K562 (cell line): ENCODE measurements around the gene COX6B2. TPM values are rescaled to one million over a fixed set of nuclear protein-coding genes. Genes with fewer than 3 reads are reported as not detected.

Experiments used
- ATAC-seq: fragments of 200-7000 bp; cut with Tn5 transposase; 3 replicates; pipeline ENCODE4 v1.9.1; 2020; ENCODE audit warnings: moderate library complexity
- BruUV-seq: library from RNA; stranded (reverse); fragments of 400-500 nt; replicated peaks from 2 replicates; lab custom pipeline; 2021; lab: Mats Ljungman, UMichigan
- CTCF ChIA-PET: fragments of 300-600 bp; formaldehyde crosslinking; extraction: SDS; loops from one replicate; lab custom pipeline; 2021; ENCODE audit warnings: low intra/inter-chr PET ratio; lab: Yijun Ruan, JAX
- POLR2A ChIA-PET: fragments of 300-600, 350-650 bp; sonication (Branson Sonifier 250); formaldehyde crosslinking; extraction: SDS; loops from one replicate; lab custom pipeline; 2021; ENCODE audit warnings: antibody characterized with exemption, inconsistent platforms; lab: Yijun Ruan, JAX
- DNase-seq, 4 experiments: peaks; one replicate each; pipeline versions ENCODE4 v3.0.0 to v3.0.0-alpha.2; 2011 to 2018; ENCODE audit warnings: low spot score in 3 of 4, mixed read lengths in 3 of 4; ENCODE audit errors: extremely low read depth in 1 of 4
- FAIRE-seq: peaks from 2 replicates; lab custom pipeline; 2011; peaks lifted over from hg19 to GRCh38; lab: Jason Lieb, UNC
- H2AFZ ChIP-seq: 2 replicates; pipeline ENCODE4 v1.6.0; 2011; ENCODE audit warnings: low read depth, low read length, control low read depth, inconsistent platforms
- H3K27ac ChIP-seq: fragments of 200-600 bp; 3 replicates; pipeline ENCODE4 v1.8.0; 2011; ENCODE audit warnings: low read depth, mild to moderate bottlenecking, control low read depth, inconsistent platforms, low read length, moderate library complexity, mixed read lengths; ENCODE audit errors: extremely low read depth
- H3K27me3 ChIP-seq, 2 experiments: fragments of 300-600 bp in 1 of 2; 2 replicates in 1 of 2; 3 replicates in 1 of 2; pipeline versions ENCODE4 v1.6.0 to v1.8.0; 2011; ENCODE audit warnings: inconsistent platforms in 2 of 2, low read length in 2 of 2, mild to moderate bottlenecking in 1 of 2, mixed read lengths in 1 of 2, moderate library complexity in 1 of 2; ENCODE audit not compliant: control insufficient read depth in 2 of 2, insufficient read depth in 2 of 2
- H3K36me3 ChIP-seq: fragments of 300-600 bp; 3 replicates; pipeline ENCODE4 v1.8.0; 2011; ENCODE audit warnings: mild to moderate bottlenecking, low read length, inconsistent platforms; ENCODE audit not compliant: control insufficient read depth, insufficient read depth
- H3K4me1 ChIP-seq, 2 experiments: fragments of 200-600 bp in 1 of 2; replicated peaks in 1 of 2; 2 replicates in 1 of 2; 3 replicates in 1 of 2; pipeline versions ENCODE4 v1.5.1 to v1.8.0; 2011; ENCODE audit warnings: inconsistent platforms in 2 of 2, low read length in 2 of 2, mild to moderate bottlenecking in 1 of 2, mixed read lengths in 1 of 2, moderate library complexity in 1 of 2; ENCODE audit not compliant: control insufficient read depth in 2 of 2, insufficient read depth in 2 of 2
- H3K4me2 ChIP-seq: 2 replicates; pipeline ENCODE4 v1.6.1; 2011; ENCODE audit warnings: low read length, control low read depth, inconsistent platforms, mixed read lengths; ENCODE audit not compliant: insufficient read depth
- H3K4me3 ChIP-seq: fragments of 200-600 bp; sonication (generic), shearing (Covaris generic); 2 replicates; pipeline ENCODE4 v1.5.1; 2016; ENCODE audit warnings: control low read depth, inconsistent platforms
- H3K79me2 ChIP-seq: fragments of 200-600 bp; 3 replicates; pipeline ENCODE4 v1.8.0; 2011; ENCODE audit warnings: low read length, inconsistent platforms; ENCODE audit not compliant: control insufficient read depth, insufficient read depth
- H3K9ac ChIP-seq, 2 experiments: 2 replicates each; pipeline versions ENCODE4 v1.6.0 to v1.6.1; 2011; ENCODE audit warnings: low read depth in 2 of 2, low read length in 2 of 2, control low read depth in 1 of 2, inconsistent platforms in 1 of 2, mild to moderate bottlenecking in 1 of 2, mixed read lengths in 1 of 2; ENCODE audit not compliant: insufficient read depth in 1 of 2
- H3K9me1 ChIP-seq: one replicate; pipeline ENCODE4 v1.6.0; 2011; ENCODE audit warnings: inconsistent platforms, mild to moderate bottlenecking, low read length, moderate library complexity; ENCODE audit not compliant: control insufficient read depth, insufficient read depth
- H3K9me3 ChIP-seq: replicated peaks from 2 replicates; pipeline ENCODE4 v1.5.1; 2011; ENCODE audit warnings: low read depth, low read length, inconsistent platforms; ENCODE audit not compliant: control insufficient read depth, insufficient read depth
- H4K20me1 ChIP-seq: replicated peaks from 2 replicates; pipeline ENCODE4 v1.6.1; 2011; ENCODE audit warnings: low read length, inconsistent platforms, mixed read lengths; ENCODE audit not compliant: control insufficient read depth, insufficient read depth
- HEY1 ChIP-seq: fragments of 250-450 bp; sonication (Bioruptor Pico); IDR thresholded peaks from 2 replicates; pipeline ENCODE4 v1.5.0; 2020; ENCODE audit warnings: mild to moderate bottlenecking, moderate library complexity, borderline replicate concordance
- KDM5B ChIP-seq: fragments of 200-600 bp; sonication (generic); IDR thresholded peaks from 2 replicates; pipeline ENCODE4 v1.6.1; 2012; ENCODE audit warnings: low read depth, mild to moderate bottlenecking, moderate library complexity, low read length, control low read depth, inconsistent platforms; ENCODE audit not compliant: insufficient replicate concordance
- NFIC ChIP-seq: fragments of 450-650 bp; IDR thresholded peaks from 2 replicates; pipeline ENCODE4 v1.6.1; 2017; ENCODE audit warnings: mild to moderate bottlenecking, inconsistent platforms
- RBFOX2 ChIP-seq: fragments of 200-400 bp; formaldehyde crosslinking; IDR thresholded peaks from 2 replicates; pipeline ENCODE4 v1.6.1; 2017; ENCODE audit warnings: low read depth, mild to moderate bottlenecking, low read length, moderate library complexity
- TCF7L2 ChIP-seq: fragments of 150-350 bp; IDR thresholded peaks from 2 replicates; pipeline ENCODE4 v1.6.1; 2016; ENCODE audit warnings: low read depth, mild to moderate bottlenecking, low read length, moderate library complexity
- WGBS: fragments of 100-300 bp; shearing (Covaris generic); methylation state at CpG from one replicate; pipeline ENCODE4 v1.1.6; 2016; ENCODE audit warnings: low coverage, mixed read lengths; ENCODE audit not compliant: insufficient coverage; ENCODE audit errors: missing lambda C conversion rate; 5-methylcytosine and 5-hydroxymethylcytosine counted together
- in situ Hi-C: fragments of 300-500 bp; cut with MboI; formaldehyde crosslinking; loops from 4 replicates; pipeline ENCODE4 v1.15.0; 2018; ENCODE audit warnings: inconsistent platforms, mixed read lengths
- intact Hi-C: fragments of 100-400 bp; cut with micrococcal nuclease; formaldehyde crosslinking; loops from 2 replicates; pipeline ENCODE4 v1.14.2; 2022
- polyA plus RNA-seq, 8 experiments: library from polyadenylated mRNA; depleted of rRNA in 4 of 8; stranded (reverse) in 5 of 8; unstranded in 3 of 8; fragments of >200 nt; fragmentation: Nextera tagmentation in 2 of 8; fragmentation: Illumina TruSeq in 1 of 8; extraction: Ambion mirVana in 2 of 8; extraction: Trizol in 1 of 8; gene quantifications; 2 replicates each; pipeline versions ENCODE4 v1.2.1 to v1.2.3, GENCODE V29; 2011 to 2014; ENCODE audit warnings: inconsistent platforms in 1 of 8, missing spikeins in 1 of 8
- total RNA-seq, 7 experiments: library from RNA; depleted of rRNA in 6 of 7; stranded (reverse); fragments of >200 nt in 6 of 7; fragmentation: Illumina TruSeq in 2 of 7; extraction: Trizol in 2 of 7; gene quantifications; 2 replicates each; pipeline versions ENCODE4 v1.2.1 to v1.2.3, GENCODE V29; 2011 to 2021; ENCODE audit warnings: low replicate concordance in 1 of 7

COX6B2 gene
- total and polyA plus RNA-seq, 9 of the 15 experiments (the other 6 are each of a cell fraction or from before 2014, with no cell fraction given), result 0.40 to 2.5 (median 0.83) TPM

- peak; percentile 24 for ATAC-seq
- Histone ChIP-seq H3K9me3 (no peaks in the 10 kb centered on the region), H3K36me3 (peaks cover 66% of the 10 kb centered on the region; the same call in 2 of the 3 replicates), H3K27ac (no peak overlapping the region), H3K4me2 (no peak overlapping the region), H3K79me2 (peaks cover 12% of the 10 kb centered on the region), H3K9me1 (peaks cover 5% of the 10 kb centered on the region), H3K4me1 (peaks cover 7 to 80% of the 10 kb centered on the region in 2 experiments; a peak in 4 of 5 replicates), H4K20me1 (peaks cover 6% of the 10 kb centered on the region; the same call in 1 of the 2 replicates), H3K4me3 (no peak overlapping the region), H2AFZ (no peak overlapping the region), H3K27me3 (no peaks in the 10 kb centered on the region), H3K9ac (peak overlapping the region in 1 of 2 experiments; percentile 81; a peak in 2 of 4 replicates)
- ChIA-PET CTCF (no interaction called here), POLR2A (interaction anchor here (0.5 to 1.2 kb wide), 3 partner anchors 10 to 66 kb away, joined by 3 read pairs; partner anchors contain the start of gene HSPBP1)
- intact Hi-C loops, result no loop called here
- peak in 3 of 4 experiments; percentile 32 to 69 (median 61) for DNase-seq
- peak; percentile 88 for TF ChIP-seq NFIC
- TF ChIP-seq HEY1 (CRISPR knock-in tag), result no peak
- no peak for TF ChIP-seq TCF7L2
- TF ChIP-seq KDM5B, result no peak
- peak; percentile 57; the same call in 1 of the 2 replicates for TF ChIP-seq RBFOX2
- in situ Hi-C loops, result no loop called here
- FAIRE-seq, result no peak
- no TSS peak for BruUV-seq
- 84% methylated on average over 26 of the region's 43 CpGs for WGBS
These were observed 8.4 kb downstream of the COX6B2 start for GRCh38 chr19:55345818-55346724.
